Measurements from ENCODE around the gene TSPAN16. TPM values are rescaled to one million over a fixed set of nuclear protein-coding genes. Genes with fewer than 3 reads are reported as not detected.
A peak's percentile ranks its signal among the peaks of the same experiment; 100 is the strongest.

The TSPAN16 gene
- total and polyA plus RNA-seq, 2 experiments from 2014 or later, result not detected

- H3K4me1 ChIP-seq (ENCODE audit: insufficient read depth), result peaks cover 11% of the 10 kb centered on the region; the same call in 1 of the 2 replicates
- Mint-ChIP-seq H3K4me3 (no peak overlapping the region), H3K27ac (no peak overlapping the region), H3K9me3 (peaks cover 24% of the 10 kb centered on the region), H3K27me3 (ENCODE audit: insufficient read depth, low read depth, poor library complexity) (no peaks in the 10 kb centered on the region), H3K36me3 (ENCODE audit: low read depth) (peaks cover 3% of the 10 kb centered on the region; the same call in 1 of the 3 replicates), H3K4me1 (peaks cover 7% of the 10 kb centered on the region; the same call in 2 of the 3 replicates)
- H3K9me2 ChIP-seq (ENCODE audit: insufficient read depth), result no peaks in the 10 kb centered on the region
- no peak overlapping the region for H3K27ac ChIP-seq (ENCODE audit: low read depth)
- H3K4me2 ChIP-seq, result no peak overlapping the region
- no peaks in the 10 kb centered on the region for H4K20me1 ChIP-seq (replicated peaks; ENCODE audit: insufficient read depth)
- H3K79me2 ChIP-seq (replicated peaks; ENCODE audit: insufficient read depth), result no peaks in the 10 kb centered on the region
- H3F3A ChIP-seq (replicated peaks; ENCODE audit: low read depth), result no peaks in the 10 kb centered on the region
- no peak for TF ChIP-seq ZNF114 (CRISPR knock-in tag; IDR thresholded peaks at IDR 0.05)
- TF ChIP-seq, protein P1, sequence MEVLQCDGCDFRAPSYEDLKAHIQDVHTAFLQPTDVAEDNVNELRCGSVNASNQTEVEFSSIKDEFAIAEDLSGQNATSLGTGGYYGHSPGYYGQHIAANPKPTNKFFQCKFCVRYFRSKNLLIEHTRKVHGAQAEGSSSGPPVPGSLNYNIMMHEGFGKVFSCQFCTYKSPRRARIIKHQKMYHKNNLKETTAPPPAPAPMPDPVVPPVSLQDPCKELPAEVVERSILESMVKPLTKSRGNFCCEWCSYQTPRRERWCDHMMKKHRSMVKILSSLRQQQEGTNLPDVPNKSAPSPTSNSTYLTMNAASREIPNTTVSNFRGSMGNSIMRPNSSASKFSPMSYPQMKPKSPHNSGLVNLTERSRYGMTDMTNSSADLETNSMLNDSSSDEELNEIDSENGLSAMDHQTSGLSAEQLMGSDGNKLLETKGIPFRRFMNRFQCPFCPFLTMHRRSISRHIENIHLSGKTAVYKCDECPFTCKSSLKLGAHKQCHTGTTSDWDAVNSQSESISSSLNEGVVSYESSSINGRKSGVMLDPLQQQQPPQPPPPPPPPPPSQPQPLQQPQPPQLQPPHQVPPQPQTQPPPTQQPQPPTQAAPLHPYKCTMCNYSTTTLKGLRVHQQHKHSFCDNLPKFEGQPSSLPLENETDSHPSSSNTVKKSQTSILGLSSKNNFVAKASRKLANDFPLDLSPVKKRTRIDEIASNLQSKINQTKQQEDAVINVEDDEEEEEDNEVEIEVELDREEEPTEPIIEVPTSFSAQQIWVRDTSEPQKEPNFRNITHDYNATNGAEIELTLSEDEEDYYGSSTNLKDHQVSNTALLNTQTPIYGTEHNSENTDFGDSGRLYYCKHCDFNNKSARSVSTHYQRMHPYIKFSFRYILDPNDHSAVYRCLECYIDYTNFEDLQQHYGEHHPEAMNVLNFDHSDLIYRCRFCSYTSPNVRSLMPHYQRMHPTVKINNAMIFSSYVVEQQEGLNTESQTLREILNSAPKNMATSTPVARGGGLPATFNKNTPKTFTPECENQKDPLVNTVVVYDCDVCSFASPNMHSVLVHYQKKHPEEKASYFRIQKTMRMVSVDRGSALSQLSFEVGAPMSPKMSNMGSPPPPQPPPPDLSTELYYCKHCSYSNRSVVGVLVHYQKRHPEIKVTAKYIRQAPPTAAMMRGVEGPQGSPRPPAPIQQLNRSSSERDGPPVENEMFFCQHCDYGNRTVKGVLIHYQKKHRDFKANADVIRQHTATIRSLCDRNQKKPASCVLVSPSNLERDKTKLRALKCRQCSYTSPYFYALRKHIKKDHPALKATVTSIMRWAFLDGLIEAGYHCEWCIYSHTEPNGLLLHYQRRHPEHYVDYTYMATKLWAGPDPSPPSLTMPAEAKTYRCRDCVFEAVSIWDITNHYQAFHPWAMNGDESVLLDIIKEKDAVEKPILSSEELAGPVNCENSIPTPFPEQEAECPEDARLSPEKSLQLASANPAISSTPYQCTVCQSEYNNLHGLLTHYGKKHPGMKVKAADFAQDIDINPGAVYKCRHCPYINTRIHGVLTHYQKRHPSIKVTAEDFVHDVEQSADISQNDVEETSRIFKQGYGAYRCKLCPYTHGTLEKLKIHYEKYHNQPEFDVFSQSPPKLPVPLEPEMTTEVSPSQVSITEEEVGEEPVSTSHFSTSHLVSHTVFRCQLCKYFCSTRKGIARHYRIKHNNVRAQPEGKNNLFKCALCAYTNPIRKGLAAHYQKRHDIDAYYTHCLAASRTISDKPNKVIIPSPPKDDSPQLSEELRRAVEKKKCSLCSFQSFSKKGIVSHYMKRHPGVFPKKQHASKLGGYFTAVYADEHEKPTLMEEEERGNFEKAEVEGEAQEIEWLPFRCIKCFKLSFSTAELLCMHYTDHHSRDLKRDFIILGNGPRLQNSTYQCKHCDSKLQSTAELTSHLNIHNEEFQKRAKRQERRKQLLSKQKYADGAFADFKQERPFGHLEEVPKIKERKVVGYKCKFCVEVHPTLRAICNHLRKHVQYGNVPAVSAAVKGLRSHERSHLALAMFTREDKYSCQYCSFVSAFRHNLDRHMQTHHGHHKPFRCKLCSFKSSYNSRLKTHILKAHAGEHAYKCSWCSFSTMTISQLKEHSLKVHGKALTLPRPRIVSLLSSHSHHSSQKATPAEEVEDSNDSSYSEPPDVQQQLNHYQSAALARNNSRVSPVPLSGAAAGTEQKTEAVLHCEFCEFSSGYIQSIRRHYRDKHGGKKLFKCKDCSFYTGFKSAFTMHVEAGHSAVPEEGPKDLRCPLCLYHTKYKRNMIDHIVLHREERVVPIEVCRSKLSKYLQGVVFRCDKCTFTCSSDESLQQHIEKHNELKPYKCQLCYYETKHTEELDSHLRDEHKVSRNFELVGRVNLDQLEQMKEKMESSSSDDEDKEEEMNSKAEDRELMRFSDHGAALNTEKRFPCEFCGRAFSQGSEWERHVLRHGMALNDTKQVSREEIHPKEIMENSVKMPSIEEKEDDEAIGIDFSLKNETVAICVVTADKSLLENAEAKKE (CRISPR knock-in tag; IDR thresholded peaks at IDR 0.05), result no peak
- TF ChIP-seq NANOG (IDR thresholded peaks at IDR 0.05; ENCODE audit: borderline replicate concordance), result no peak
- TF ChIP-seq, protein P2, sequence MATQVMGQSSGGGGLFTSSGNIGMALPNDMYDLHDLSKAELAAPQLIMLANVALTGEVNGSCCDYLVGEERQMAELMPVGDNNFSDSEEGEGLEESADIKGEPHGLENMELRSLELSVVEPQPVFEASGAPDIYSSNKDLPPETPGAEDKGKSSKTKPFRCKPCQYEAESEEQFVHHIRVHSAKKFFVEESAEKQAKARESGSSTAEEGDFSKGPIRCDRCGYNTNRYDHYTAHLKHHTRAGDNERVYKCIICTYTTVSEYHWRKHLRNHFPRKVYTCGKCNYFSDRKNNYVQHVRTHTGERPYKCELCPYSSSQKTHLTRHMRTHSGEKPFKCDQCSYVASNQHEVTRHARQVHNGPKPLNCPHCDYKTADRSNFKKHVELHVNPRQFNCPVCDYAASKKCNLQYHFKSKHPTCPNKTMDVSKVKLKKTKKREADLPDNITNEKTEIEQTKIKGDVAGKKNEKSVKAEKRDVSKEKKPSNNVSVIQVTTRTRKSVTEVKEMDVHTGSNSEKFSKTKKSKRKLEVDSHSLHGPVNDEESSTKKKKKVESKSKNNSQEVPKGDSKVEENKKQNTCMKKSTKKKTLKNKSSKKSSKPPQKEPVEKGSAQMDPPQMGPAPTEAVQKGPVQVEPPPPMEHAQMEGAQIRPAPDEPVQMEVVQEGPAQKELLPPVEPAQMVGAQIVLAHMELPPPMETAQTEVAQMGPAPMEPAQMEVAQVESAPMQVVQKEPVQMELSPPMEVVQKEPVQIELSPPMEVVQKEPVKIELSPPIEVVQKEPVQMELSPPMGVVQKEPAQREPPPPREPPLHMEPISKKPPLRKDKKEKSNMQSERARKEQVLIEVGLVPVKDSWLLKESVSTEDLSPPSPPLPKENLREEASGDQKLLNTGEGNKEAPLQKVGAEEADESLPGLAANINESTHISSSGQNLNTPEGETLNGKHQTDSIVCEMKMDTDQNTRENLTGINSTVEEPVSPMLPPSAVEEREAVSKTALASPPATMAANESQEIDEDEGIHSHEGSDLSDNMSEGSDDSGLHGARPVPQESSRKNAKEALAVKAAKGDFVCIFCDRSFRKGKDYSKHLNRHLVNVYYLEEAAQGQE (IDR thresholded peaks at IDR 0.05; ENCODE audit: unreplicated experiment), result no peak
- TF ChIP-seq ETS1 (IDR thresholded peaks at IDR 0.05), result no peak
- TF ChIP-seq EZH2phosphoT487 (IDR thresholded peaks at IDR 0.05; ENCODE audit: unreplicated experiment), result no peak
- TF ChIP-seq CTCF (conservative IDR thresholded peaks at IDR 0.05; ENCODE audit: low read depth in 2 of 2), result no peak
- no peak for TF ChIP-seq CREB1 (CRISPR knock-in tag; IDR thresholded peaks at IDR 0.05; ENCODE audit: low read depth)
- TF ChIP-seq ZNF331 (CRISPR knock-in tag; IDR thresholded peaks at IDR 0.05; ENCODE audit: low read depth), result no peak
- TF ChIP-seq EZH2 (IDR thresholded peaks at IDR 0.05; ENCODE audit: low read depth, unreplicated experiment), result no peak
- TF ChIP-seq STAT1 (IDR thresholded peaks at IDR 0.05; ENCODE audit: unreplicated experiment), result no peak
- no peak for TF ChIP-seq POLR2AphosphoS5 (IDR thresholded peaks at IDR 0.05; ENCODE audit: low read depth)
- TF ChIP-seq JUNB (IDR thresholded peaks at IDR 0.05; ENCODE audit: unreplicated experiment), result no peak
- no peaks in the 10 kb centered on the region for H3K27me3 ChIP-seq (ENCODE audit: insufficient read depth)
- no peak overlapping the region for H3K4me3 ChIP-seq
- DNase-seq (ENCODE audit: low spot score) (no peak), ATAC-seq (no peak)
- H2AFZ ChIP-seq, result peak overlapping the region; percentile 85; the same call in 1 of the 2 replicates
- no peaks in the 10 kb centered on the region for H3K36me3 ChIP-seq (ENCODE audit: insufficient read depth)
Observed at GRCh38 chr19:11274533-11275086, 21.4 kb upstream of the TSPAN16 start.
